NCI-H526 treated with DMSO at 0.1 percent for 48 hours (cell line): Measurements from ENCODE around the gene PRPF6.
"Not testable (repeated sequence)": the region's sequence is repeated elsewhere in the genome, so short reads cannot be mapped to it uniquely, and the experiment has no call there.

Experiments
- DNase-seq: peaks from one replicate; lab custom pipeline; 2025; lab: John Stamatoyannopoulos, UW

The PRPF6 gene

DNA sequence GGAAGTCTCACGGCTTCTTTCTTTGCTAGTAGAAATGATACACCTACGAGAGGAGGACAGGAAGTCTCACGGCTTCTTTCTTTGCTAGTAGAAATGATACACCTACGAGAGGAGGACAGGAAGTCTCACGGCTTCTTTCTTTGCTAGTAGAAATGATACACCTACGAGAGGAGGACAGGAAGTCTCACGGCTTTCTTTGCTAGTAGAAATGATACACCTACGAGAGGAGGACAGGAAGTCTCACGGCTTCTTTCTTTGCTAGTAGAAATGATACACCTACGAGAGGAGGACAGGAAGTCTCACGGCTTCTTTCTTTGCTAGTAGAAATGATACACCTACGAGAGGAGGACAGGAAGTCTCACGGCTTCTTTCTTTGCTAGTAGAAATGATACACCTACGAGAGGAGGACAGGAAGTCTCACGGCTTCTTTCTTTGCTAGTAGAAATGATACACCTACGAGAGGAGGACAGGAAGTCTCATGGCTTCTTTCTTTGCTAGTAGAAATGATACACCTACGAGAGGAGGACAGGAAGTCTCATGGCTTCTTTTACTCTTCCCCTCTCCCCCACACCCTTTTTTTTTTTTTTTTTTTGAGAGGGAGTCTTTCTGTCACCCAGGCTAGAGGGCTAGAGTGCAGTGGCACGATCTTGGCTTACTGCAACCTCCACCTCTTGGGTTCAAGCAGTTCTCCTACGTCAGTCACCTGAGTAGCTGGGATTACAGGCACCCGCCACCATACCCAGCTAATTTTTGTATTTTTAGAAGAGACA, 31.6 kb downstream of the PRPF6 start:
- not testable (repeated sequence) for DNase-seq

DNA sequence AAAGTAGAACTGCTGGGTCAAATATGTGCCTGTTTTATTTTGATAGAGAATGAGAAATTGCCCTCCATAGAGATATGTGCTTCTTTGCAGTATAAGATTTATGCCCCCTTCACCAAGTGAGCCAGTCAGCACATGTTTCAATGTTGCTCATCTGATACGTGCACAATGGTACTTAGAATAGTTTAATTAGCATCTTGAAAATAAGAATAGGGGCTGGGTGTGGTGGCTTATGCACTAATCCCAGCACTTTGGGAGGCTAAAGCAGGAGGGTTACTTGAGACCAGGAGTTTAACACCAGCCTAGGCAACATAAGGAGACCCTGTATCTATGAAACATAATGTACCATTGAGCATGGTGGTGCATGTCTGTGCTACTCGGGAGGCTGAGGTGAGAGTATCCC, 34.7 kb downstream of the PRPF6 start:
- DNase-seq: no peak

DNA sequence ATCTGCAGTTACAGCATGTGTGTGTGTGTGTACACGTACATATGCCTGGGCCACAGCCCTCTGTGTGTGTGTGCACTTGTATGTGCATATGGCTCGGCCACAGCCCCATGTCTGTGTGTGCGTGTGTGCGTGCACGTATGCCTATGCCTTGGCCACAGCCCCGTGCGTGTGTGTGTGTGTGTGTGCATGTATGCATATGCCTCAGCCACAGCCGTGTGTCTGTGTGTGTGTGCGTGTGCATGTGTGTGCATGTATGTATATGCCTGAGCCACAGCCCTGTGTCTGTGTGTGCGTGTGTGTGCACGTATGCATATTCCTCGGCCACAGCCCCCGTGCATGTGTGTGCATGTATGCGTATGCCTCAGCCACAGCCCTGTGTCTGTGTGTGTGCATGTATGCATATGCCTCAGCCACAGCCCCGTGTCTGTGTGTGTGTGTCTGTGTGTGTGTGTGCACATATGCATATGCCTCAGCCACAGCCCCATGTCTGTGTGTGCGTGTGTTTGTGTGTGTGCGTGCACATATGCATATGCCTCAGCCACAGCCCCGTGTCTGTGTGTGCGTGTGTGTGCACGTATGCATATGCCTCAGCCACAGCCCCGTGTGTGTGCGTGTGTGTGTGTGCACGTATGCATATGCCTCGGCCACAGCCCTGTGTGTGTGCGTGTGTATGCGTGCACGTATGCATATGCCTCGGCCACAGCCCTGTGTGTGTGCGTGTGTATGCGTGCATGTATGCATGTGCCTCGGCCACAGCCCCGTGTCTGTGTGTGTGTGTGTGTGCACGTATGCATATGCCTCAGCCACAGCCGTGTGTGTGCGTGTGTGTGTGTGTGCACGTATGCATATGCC, 40.4 kb downstream of the PRPF6 start:
- DNase-seq: no peak

DNA sequence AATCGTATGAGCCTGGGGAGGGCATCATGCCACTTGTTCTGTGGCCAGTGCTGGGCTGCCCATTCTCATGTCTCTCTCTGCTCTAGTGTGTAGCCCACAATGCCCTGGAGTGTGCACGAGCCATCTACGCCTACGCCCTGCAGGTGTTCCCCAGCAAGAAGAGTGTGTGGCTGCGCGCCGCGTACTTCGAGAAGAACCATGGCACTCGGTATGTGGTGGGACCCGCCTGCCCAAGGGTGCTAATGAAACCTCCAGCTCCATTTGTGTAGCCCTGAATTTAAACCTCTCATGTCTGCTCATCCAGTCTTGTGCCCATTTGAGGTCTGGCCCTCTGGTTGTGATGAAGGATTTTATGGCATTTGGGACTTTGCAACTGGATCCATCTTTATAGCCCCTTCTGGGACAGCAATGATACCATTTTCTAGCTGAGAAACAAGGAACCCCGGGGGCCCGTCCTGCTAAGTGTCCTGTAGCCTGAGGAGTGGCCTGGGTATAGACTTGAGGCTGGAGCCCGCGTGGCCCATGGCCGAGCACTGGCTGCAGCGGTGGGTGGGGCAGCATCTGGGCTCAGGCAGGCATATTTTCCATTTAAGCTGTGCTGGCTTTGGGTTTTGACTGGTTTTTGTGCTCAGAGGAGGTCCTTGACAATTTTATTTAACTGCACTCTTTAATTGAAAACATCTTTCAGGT, 41.9 kb downstream of the PRPF6 start:
- DNase-seq: no peak

DNA sequence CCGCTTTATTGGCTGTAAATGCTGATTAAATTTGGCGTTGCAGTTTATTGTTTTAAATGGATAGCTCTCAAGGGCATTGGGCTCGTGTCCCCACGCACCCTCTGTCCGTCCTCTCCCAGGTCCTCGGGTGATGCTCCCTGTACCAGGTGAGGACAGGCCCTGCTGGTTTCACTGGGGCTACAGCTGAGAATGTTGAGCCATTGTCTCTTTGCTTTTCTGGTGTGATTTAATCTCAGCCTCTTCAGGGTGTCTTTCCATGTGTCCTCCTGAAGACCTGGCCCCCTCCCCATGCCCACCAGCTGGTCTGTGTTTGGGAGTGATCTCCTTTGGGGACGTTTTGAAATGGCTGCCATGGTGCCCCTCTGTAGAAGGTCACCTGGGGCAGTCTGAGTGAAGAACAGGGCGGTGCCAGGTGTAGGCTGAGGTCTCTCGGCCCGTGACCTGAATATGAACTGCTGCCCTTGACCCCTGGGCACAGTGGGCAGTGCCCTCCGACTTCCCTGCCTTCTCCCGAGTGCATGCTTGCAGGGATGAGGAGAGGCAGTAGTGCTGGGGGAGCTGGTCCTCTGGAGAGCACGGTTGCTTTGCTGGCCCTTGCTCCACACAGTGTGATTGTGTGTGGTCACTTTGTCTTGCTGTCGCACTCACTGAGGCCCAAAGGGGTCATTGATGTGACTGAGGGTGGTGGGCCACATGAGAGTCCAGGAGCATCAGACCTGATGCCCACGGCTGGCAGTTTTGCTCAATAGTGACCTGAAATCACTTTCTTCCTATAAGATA, 42.6 kb downstream of the PRPF6 start:
- DNase-seq: no peak

DNA sequence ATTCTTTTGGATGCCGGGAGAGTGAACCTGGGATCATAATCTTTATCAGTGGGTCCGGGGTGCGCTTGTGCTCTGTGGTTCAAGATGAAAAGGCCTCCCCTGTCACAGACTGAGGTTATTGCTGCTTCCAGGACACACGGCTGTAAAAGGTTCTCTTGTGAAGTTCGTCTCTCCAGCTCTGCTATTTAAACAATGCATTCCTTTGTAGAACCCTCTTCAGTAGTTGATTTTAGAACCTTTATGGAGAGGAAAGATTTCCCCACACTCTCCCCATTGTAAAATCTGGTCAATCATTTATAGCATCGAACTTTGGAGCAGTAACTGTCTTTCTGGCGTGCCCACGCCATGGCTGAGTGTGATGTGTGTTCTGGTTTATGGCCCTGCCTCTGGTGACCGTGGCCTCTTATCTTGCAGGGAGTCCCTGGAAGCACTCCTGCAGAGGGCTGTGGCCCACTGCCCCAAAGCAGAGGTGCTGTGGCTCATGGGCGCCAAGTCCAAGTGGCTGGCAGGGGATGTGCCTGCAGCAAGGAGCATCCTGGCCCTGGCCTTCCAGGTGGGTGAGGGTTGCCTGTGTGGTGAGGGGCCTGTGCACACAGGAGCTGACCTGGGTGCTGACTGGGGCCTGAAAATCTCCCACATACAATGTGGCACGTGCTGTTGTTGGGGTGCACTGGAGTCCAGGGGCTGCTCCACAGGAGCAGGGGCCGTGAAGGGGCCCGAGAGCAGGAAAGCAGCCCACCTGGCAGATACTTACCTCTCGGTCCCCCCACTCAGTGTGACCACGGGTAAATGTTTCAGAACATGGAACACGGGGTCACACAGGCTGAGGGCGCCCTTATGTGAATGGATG, 43.4 kb downstream of the PRPF6 start:
- DNase-seq: no peak

DNA sequence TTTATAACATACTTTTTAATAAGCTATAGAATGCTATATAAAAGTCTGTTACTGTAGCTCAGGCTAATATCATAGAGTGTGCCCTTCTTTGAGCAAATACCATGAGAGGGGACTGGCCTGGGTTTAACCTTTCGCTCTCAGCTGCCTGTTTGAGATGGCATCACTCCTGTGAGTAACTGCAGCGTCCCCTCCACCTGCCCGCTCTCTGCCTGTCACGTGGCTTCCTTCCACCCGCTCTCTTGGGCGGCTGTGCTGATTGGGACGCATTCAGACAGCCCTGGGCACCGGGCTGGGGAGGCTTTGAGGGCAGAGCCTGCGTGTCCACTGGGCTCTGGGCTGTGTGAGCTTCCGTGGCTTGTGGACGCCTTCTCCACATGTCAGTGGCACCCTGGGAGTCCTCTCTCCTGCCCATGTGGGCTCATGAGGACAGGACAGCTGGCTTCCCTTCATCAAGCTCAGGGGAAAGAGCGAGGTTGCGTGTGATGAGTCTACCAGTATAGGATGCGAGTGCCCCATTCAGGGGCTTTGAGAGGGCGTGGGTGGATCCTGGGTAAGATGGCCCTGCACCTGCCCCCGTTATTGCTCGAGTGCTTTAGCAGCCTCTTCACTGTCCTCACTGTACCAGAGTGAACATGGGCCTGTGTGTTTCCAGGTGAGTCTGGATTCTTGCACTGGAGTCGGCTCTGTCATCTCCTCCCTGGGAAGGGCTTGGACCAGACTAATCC, 44.3 kb downstream of the PRPF6 start:
- no peak for DNase-seq

DNA sequence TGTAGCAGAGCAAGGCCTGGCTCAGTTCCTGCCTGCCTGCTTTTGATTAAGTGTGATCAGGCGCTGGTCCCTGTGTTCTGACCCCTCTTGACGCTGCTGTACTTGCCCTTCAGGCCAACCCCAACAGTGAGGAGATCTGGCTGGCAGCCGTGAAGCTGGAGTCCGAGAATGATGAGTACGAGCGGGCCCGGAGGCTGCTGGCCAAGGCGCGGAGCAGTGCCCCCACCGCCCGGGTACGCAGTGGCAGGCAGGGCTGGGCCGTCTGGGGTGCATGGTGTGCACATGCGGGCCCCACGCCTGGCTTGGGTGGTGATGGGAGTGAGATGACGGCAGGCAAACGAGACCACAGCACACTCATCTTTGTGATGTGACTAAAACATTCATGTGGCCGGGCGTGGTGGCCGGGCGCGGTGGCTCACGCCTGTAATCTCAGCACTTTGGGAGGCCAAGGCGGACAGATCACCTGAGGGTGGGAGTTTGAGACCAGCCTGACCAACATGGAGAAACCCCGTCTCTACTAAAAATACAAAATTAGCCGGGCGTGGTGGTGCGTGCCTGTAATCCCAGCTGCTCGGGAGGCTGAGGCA, 45.0 kb downstream of the PRPF6 start:
- DNase-seq: no peak

DNA sequence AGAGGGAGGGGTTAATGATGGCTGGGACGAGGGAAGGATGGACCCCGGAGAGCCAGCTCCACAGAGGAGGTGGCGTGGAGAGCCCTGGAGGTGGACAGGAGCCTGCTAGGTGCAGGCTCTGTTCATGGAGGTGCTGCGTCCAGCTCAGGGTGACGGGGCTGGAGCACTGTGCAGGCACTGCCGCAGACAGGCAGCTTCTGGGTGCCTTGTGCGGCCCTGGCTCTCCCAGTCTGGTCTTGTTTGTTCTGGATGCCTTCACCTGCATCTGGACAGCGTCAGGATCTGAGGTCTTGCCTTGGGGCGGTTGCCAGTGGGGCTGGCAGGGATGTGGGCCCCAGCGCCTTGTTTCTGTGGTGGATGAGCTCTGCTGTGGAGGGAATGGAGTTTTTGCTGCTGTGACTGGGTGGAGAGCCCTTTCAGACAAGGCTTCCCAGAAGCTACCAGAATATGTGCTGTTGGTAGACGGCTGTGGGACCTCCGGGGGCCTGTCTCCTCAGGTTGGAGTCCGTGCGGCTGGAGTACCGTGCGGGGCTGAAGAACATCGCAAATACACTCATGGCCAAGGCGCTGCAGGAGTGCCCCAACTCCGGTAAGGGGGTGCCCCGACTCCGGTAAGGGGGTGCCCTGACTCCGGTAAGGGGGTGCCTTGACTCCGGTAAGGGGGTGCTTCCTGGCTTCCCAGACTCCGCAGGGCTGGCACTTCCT, 47.2 kb downstream of the PRPF6 start:
- DNase-seq: no peak

DNA sequence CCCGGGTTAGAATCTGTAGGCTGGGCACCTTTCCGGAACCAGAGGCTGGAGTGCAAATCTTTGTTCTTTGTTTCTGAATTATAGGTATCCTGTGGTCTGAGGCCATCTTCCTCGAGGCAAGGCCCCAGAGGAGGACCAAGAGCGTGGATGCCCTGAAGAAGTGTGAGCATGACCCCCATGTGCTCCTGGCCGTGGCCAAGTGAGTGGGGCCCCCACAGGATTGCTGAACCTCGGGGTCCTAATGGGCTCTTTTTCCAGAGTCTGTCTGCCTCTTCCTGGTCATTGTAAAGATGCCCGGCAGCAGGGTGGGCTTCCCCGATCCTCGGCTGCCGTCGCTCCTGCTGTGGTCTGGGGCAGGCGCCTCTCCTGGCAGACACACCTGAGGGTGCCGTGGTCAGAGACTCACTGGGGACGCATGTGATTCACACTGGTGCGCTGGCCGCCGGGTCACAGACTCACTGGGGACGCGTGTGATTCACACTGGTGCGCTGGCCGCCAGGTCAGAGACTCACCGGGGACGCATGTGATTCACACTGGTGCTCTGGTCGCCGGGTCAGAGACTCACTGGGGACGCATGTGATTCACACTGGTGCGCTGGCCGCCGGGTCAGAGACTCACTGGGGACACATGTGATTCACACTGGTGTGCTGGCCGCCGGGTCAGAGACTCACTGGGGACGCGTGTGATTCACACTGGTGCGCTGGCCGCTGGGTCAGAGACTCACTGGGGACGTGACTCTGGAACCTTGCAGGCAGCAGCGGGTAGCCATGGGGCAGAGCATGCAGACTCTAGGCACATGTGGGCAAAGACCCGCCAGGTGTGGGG, 48.6 kb downstream of the PRPF6 start:
- DNase-seq: no peak

DNA sequence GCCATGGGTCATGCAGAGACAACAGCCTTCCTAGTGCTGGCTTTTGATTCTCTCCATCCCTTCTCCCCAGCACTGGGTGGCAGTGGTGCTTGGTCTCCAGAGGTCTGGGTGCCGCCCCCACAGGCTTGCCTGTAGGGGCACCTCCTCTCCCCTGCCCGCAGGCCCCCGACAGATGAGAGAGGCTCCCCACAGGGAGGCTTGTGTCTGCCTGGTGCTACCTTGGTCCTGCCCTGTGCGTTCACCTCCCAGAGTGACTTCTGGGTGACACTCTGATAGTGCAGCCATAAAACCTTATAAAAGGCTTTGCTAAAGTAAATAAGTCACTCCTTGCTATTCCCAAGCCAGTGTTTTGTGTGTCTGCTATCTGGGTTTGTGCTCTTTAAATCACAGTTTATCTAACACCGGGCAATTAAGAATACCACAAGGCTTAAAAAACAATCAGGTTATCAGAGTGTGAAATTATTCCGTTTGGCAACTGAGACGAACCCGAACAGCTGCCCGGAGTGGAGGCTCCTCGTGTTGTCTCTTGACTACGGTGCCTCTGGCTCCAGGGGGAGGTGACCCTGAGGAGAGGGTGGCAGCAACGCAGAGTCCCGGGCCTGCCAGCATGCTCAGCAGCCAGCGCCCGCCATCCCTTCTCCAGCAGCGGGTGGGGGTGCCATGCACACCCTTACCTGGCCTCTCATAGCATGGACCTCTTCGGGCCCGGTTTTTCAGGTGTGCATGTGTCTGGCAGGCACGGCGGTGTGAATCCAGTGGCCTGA, 49.6 kb downstream of the PRPF6 start:
- DNase-seq: no peak

DNA sequence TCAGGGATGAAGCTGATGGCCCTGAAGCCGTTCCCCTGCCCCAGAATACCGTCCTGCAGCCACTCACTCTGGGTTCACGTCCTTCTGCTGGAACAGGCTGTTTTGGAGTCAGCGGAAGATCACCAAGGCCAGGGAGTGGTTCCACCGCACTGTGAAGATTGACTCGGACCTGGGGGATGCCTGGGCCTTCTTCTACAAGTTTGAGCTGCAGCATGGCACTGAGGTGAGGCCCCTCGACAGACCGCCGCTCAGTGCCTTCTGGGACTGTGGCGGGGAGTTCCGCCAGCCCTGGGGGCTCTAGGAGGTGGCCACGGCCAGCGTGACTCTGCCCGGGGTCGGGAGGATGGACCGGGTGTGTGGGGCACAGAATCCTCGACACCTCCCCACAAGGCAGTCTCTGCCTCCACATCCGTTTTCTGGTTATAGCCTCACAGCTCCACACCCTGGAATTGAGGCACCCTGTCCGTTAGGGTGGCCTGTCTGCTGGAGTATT, 50.9 kb downstream of the PRPF6 start:
- no peak for DNase-seq

DNA sequence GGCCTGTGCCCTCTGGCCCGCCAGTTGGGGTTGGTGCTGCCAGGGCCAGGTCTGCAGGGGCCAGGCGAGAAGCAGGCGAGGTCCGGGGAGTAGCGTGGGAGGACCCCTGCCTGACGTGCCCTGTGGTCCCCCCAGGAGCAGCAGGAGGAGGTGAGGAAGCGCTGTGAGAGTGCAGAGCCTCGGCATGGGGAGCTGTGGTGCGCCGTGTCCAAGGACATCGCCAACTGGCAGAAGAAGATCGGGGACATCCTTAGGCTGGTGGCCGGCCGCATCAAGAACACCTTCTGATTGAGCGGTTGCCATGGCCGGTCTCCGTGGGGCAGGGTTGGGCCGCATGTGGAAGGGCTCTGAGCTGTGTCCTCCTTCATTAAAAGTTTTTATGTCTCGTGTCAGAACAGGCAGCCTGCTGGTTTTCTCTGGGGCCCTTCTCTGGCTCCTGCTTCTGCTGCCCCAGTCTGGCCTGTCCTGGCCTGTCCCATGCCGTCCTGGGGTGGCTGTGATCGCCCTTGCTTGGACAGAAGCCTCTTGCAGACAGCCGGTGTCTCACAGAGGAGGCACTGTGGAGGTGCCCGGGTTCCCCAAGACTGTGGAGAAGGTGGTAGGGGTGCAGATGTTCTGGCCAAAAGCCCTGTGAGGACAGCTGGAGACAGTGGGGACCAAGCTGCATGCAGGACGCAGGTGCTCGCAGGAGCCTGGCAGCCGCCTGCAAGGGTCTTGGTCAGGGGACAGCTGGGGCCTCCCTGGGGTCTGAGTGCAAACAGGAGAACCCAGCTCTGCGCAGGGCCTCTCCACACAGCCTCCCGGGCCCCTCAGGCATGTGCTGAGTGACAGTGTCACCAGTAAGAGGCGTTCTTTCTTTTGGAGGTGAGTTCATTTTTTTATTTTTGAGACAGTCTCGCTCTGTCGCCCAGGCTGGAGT, 52.0 kb downstream of the PRPF6 start:
- no peak for DNase-seq

DNA sequence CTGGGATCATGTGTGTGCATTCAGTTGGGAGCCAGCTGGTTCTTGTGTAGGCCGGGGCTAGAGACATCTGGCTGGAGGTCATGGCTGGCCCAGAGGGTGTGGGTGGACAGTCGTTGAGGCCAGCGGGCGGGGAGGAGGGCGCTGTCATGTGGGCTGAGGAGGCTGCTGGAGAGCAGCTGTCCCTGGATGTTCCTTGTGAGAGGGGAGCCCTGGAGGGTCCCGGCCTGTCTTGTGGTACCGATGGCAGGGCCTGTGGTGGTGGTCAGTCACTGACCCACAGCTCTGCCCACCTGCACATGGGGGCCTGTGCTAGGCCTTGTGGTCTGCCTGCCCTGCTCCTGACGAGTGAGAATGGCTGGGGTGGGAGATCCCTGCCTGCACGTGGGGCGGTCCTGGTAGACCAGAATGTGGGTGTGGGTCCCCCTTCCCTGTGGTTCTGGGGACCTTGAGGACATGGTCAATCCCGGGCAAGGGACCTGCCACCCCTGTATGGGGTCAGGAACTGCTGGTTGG, 53.1 kb downstream of the PRPF6 start:
- no peak for DNase-seq

DNA sequence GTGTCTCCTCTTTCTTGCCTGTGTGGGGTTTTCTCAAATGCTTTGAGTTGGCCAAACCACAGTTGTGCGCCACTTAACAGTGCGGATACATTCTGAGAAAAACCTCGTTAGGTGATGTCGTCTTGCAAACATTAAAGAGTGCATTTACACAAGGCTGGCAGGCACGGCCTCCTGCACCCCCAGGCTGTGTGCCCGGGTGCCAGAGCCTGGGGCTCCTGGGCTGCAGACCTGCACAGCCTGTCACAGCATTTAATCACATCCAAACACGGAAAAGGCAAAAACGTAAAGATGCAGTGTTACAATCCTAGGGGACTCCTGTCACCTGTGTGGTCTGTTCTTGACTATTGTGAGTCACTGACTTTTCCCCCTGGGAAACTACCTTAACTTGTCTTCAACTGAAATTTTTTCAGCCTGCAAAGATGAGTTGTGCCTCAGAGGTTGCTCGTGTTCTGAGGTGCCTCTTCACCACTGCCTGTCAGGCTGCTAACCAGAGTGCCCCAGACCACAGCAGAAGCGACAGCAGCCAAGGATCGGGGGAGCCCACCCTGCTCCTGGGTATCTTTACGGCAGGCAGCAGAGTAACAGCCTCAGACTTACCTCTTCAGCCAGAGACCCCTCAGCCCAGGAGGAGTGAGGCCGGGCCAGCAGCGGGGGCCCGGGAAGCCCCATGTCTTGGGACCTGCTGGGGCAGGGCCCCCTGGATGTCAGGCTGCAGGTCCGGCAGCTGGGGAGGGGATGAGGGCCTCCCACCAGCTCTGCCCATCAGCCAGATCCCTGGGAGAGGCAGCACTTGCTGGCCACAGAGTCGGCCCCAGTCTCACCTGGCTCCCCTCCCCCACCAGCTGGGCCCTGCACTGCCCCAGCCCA, 54.4 kb downstream of the PRPF6 start:
- DNase-seq: no peak
